Hepatocyte (in vitro differentiated cells): ENCODE results near the gene NRCAM. TPM values are rescaled to one million over a fixed set of nuclear protein-coding genes. Genes with fewer than 3 reads are reported as not detected.

Source experiments
- DNase-seq: peaks from one replicate; pipeline ENCODE4 v3.0.0-alpha.2; 2016; ENCODE audit warnings: low spot score
- H2AFZ ChIP-seq: fragments of 200-600 bp; sonication (generic); 2 replicates; pipeline ENCODE4 v1.6.0; 2016; ENCODE audit warnings: antibody characterized with exemption, mild to moderate bottlenecking
- H3K27ac ChIP-seq: fragments of 200-600 bp; sonication (generic); 2 replicates; pipeline ENCODE4 v1.5.1; 2016; ENCODE audit warnings: mild to moderate bottlenecking
- H3K27me3 ChIP-seq: fragments of 200-600 bp; sonication (generic); 2 replicates; pipeline ENCODE4 v1.6.1; 2016
- H3K36me3 ChIP-seq: fragments of 200-600 bp; sonication (generic); replicated peaks from 2 replicates; pipeline ENCODE4 v1.5.1; 2016; ENCODE audit warnings: low read depth; ENCODE audit not compliant: insufficient read depth
- H3K4me1 ChIP-seq: fragments of 200-600 bp; sonication (generic); 2 replicates; pipeline ENCODE4 v1.5.1; 2016; ENCODE audit warnings: mild to moderate bottlenecking, moderate library complexity; ENCODE audit not compliant: insufficient read depth
- H3K4me2 ChIP-seq: fragments of 200-600 bp; sonication (generic); 2 replicates; pipeline ENCODE4 v1.6.0; 2016
- H3K4me3 ChIP-seq: fragments of 200-600 bp; sonication (generic); 2 replicates; pipeline ENCODE4 v1.5.1; 2016; ENCODE audit warnings: mild to moderate bottlenecking
- H3K79me2 ChIP-seq: fragments of 200-600 bp; sonication (generic); 2 replicates; pipeline ENCODE4 v1.6.0; 2017; ENCODE audit warnings: mild to moderate bottlenecking
- H3K9me2 ChIP-seq: fragments of 200-600 bp; sonication (generic); replicated peaks from 2 replicates; pipeline ENCODE4 v1.6.0; 2017; ENCODE audit warnings: mild to moderate bottlenecking; ENCODE audit not compliant: insufficient read depth
- H3K9me3 ChIP-seq: fragments of 200-600 bp; sonication (generic); 2 replicates; pipeline ENCODE4 v1.5.1; 2016; ENCODE audit warnings: low read depth, mild to moderate bottlenecking
- H4K20me1 ChIP-seq: fragments of 200-600 bp; sonication (generic); 2 replicates; pipeline ENCODE4 v1.6.0; 2016; ENCODE audit warnings: mild to moderate bottlenecking; ENCODE audit not compliant: insufficient read depth, poor library complexity, severe bottlenecking
- CTCF ChIP-seq: fragments of 200-600 bp; sonication (generic); IDR thresholded peaks from 2 replicates; pipeline ENCODE4 v1.5.1; 2016; ENCODE audit warnings: antibody characterized with exemption, mild to moderate bottlenecking; ENCODE audit not compliant: poor library complexity
- EZH2 ChIP-seq: fragments of 200-600 bp; sonication (generic); IDR thresholded peaks from 2 replicates; pipeline ENCODE4 v1.6.1; 2016; ENCODE audit warnings: antibody characterized with exemption, mild to moderate bottlenecking, borderline replicate concordance
- EZH2phosphoT487 ChIP-seq: fragments of 200-600 bp; sonication (generic); IDR thresholded peaks from one replicate; pipeline ENCODE4 v1.6.1; 2018; ENCODE audit warnings: antibody characterized with exemption, mild to moderate bottlenecking, low read depth, moderate library complexity; ENCODE audit not compliant: unreplicated experiment, severe bottlenecking
- WGBS: methylation state at CpG from one replicate; pipeline ENCODE4 v1.1.6; 2016; ENCODE audit warnings: low lambda C conversion rate; ENCODE audit errors: missing lambda C conversion rate; 5-methylcytosine and 5-hydroxymethylcytosine counted together
- polyA plus RNA-seq: library from polyadenylated mRNA; unstranded; fragments of >200 nt; fragmentation: Nextera tagmentation; extraction: Ambion mirVana; gene quantifications from 2 replicates; pipeline ENCODE4 v1.2.1, GENCODE V29; 2016
- total RNA-seq: library from RNA; depleted of rRNA; stranded (reverse); fragments of >200 nt; gene quantifications from 2 replicates; pipeline ENCODE4 v1.2.3, GENCODE V29; 2014

Gene NRCAM
- total and polyA plus RNA-seq, 2 experiments from 2014 or later: 16.0 to 34.4 TPM

- Histone ChIP-seq H3K4me3 (no peak overlapping the region), H3K9me3 (no peaks in the 10 kb centered on the region), H3K4me2 (no peak overlapping the region), H3K79me2 (no peaks in the 10 kb centered on the region), H3K9me2 (no peaks in the 10 kb centered on the region), H2AFZ (no peak overlapping the region), H3K27ac (no peak overlapping the region), H4K20me1 (no peaks in the 10 kb centered on the region), H3K36me3 (no peaks in the 10 kb centered on the region), H3K4me1 (no peaks in the 10 kb centered on the region), H3K27me3 (no peaks in the 10 kb centered on the region)
- DNase-seq: no peak
- TF ChIP-seq EZH2 (no peak), CTCF (no peak), EZH2phosphoT487 (no peak)
- WGBS: 100% methylated on average over 1 of the region's 1 CpG
Measured at GRCh38 chr7:108484137-108484536, 27.9 kb upstream of the NRCAM start.

GRCh38 chr7:108480311-108480710 lies 24.1 kb upstream of the NRCAM start:
- 97% methylated on average over 5 of the region's 5 CpGs for WGBS

GRCh38 chr7:108479751-108480150 lies 23.5 kb upstream of the NRCAM start:
- Histone ChIP-seq H3K36me3 (no peaks in the 10 kb centered on the region), H3K27ac (no peak overlapping the region), H3K79me2 (no peaks in the 10 kb centered on the region), H4K20me1 (no peaks in the 10 kb centered on the region), H3K27me3 (no peaks in the 10 kb centered on the region), H3K4me1 (no peaks in the 10 kb centered on the region), H3K4me2 (no peak overlapping the region), H3K4me3 (no peak overlapping the region), H3K9me3 (no peaks in the 10 kb centered on the region), H2AFZ (no peak overlapping the region), H3K9me2 (no peaks in the 10 kb centered on the region)
- TF ChIP-seq EZH2phosphoT487: no peak
- TF ChIP-seq EZH2: no peak
- no peak for TF ChIP-seq CTCF
- DNase-seq: no peak
- WGBS: 98% methylated on average over 2 of the region's 2 CpGs

More at GRCh38 chr7:108480311-108480710, 24.1 kb upstream of the NRCAM start:
- Histone ChIP-seq H3K4me2 (no peak overlapping the region), H3K79me2 (no peaks in the 10 kb centered on the region), H3K27ac (no peak overlapping the region), H4K20me1 (no peaks in the 10 kb centered on the region), H3K9me3 (no peaks in the 10 kb centered on the region), H3K36me3 (no peaks in the 10 kb centered on the region), H3K9me2 (no peaks in the 10 kb centered on the region), H2AFZ (no peak overlapping the region), H3K4me3 (no peak overlapping the region), H3K27me3 (no peaks in the 10 kb centered on the region), H3K4me1 (no peaks in the 10 kb centered on the region)
- DNase-seq: no peak
- TF ChIP-seq EZH2phosphoT487 (no peak), EZH2 (no peak), CTCF (no peak)

GRCh38 chr7:108479118-108479517 lies 22.9 kb upstream of the NRCAM start:
- H3K36me3 ChIP-seq: peaks cover 1% of the 10 kb centered on the region
- no peaks in the 10 kb centered on the region for H3K4me1 ChIP-seq
- H3K4me3 ChIP-seq: no peak overlapping the region
- H2AFZ ChIP-seq: no peak overlapping the region
- no peaks in the 10 kb centered on the region for H4K20me1 ChIP-seq
- H3K9me3 ChIP-seq: no peaks in the 10 kb centered on the region
- no peaks in the 10 kb centered on the region for H3K9me2 ChIP-seq
- no peaks in the 10 kb centered on the region for H3K79me2 ChIP-seq
- no peak overlapping the region for H3K4me2 ChIP-seq
- DNase-seq: no peak
- WGBS: 90% methylated on average over 5 of the region's 5 CpGs
- H3K27me3 ChIP-seq: no peaks in the 10 kb centered on the region
- TF ChIP-seq CTCF: no peak
- no peak for TF ChIP-seq EZH2phosphoT487
- no peak for TF ChIP-seq EZH2
- H3K27ac ChIP-seq: no peak overlapping the region
